Lung (tissue), 12 donors: ENCODE results near the gene CBFA2T2. TPM values are rescaled to one million over a fixed set of nuclear protein-coding genes. Genes with fewer than 3 reads are reported as not detected.

Source experiments
- ATAC-seq: fragments of 200-7000 bp; cut with Tn5 transposase; one replicate; pipeline ENCODE4 v1.9.1; 2020; ENCODE audit warnings: moderate number of reproducible peaks; ENCODE audit not compliant: insufficient read depth, low FRiP score
- DNase-seq, 3 donors: peaks; one replicate each; pipeline ENCODE4 v3.0.0-alpha.2; 2013 to 2017
- H3K27ac ChIP-seq, 2 donors: one replicate each; pipeline ENCODE4 v1.5.1; 2013; ENCODE audit warnings: mild to moderate bottlenecking in 2 of 2, moderate library complexity in 2 of 2, control low read depth in 1 of 2, inconsistent platforms in 1 of 2, low read depth in 1 of 2, low read length in 1 of 2
- H3K27me3 ChIP-seq, 3 donors: one replicate each; pipeline ENCODE4 v1.5.1; 2013; ENCODE audit warnings: low read length in 2 of 3; ENCODE audit not compliant: control insufficient read depth in 3 of 3, insufficient read depth in 3 of 3
- H3K36me3 ChIP-seq, 4 donors: one replicate each; pipeline ENCODE4 v1.5.1; 2013; ENCODE audit warnings: low read length in 4 of 4, mild to moderate bottlenecking in 1 of 4, moderate library complexity in 1 of 4; ENCODE audit not compliant: control insufficient read depth in 4 of 4, insufficient read depth in 4 of 4
- H3K4me1 ChIP-seq, 5 donors: one replicate each; pipeline ENCODE4 v1.5.1; 2013; ENCODE audit warnings: low read length in 5 of 5, mild to moderate bottlenecking in 2 of 5, moderate library complexity in 1 of 5; ENCODE audit not compliant: control insufficient read depth in 5 of 5, insufficient read depth in 5 of 5
- H3K4me3 ChIP-seq: one replicate; pipeline ENCODE4 v1.5.1; 2013; ENCODE audit warnings: mild to moderate bottlenecking, control low read depth, moderate library complexity
- H3K9ac ChIP-seq, 2 donors: one replicate each; pipeline ENCODE4 v1.5.1; 2013; ENCODE audit warnings: low read length in 2 of 2, control low read depth in 1 of 2; ENCODE audit not compliant: insufficient read depth in 1 of 2
- H3K9me3 ChIP-seq, 4 donors: one replicate each; pipeline ENCODE4 v1.5.1; 2013; ENCODE audit warnings: low read length in 3 of 4, mild to moderate bottlenecking in 1 of 4, moderate library complexity in 1 of 4; ENCODE audit not compliant: control insufficient read depth in 4 of 4, insufficient read depth in 3 of 4
- CTCF ChIP-seq: IDR thresholded peaks from 2 replicates; pipeline ENCODE4 v1.5.1; 2012; ENCODE audit warnings: mild to moderate bottlenecking; ENCODE audit errors: control extremely low read depth, extremely low read depth
- WGBS, 2 donors: extraction: QIAGEN DNeasy Blood & Tissue Kit; methylation state at CpG; one replicate each; pipeline ENCODE4 v1.1.7; 2013; 5-methylcytosine and 5-hydroxymethylcytosine counted together
- polyA plus RNA-seq, 2 donors: library from polyadenylated mRNA; stranded (reverse); fragments of 200-250 nt; gene quantifications; one replicate each; pipeline ENCODE4 v1.2.1, GENCODE V29; 2013
- total RNA-seq, 2 donors: library from RNA; depleted of rRNA in 1 of 2; stranded (reverse); fragments of >200 nt in 1 of 2; gene quantifications; one replicate each; pipeline ENCODE4 v1.2.1, GENCODE V29; 2014 to 2021
- donor health status: control.
- donor health status: control.
- donor health status: Bipolar disorder and iron deficiency.
- donor health status: healthy.
- donor health status: DM: yes; HTN: yes; CAD: no.

The CBFA2T2 gene
- total and polyA plus RNA-seq, 4 donors = 5.1 to 19.1 (median 8.2) TPM

DNA sequence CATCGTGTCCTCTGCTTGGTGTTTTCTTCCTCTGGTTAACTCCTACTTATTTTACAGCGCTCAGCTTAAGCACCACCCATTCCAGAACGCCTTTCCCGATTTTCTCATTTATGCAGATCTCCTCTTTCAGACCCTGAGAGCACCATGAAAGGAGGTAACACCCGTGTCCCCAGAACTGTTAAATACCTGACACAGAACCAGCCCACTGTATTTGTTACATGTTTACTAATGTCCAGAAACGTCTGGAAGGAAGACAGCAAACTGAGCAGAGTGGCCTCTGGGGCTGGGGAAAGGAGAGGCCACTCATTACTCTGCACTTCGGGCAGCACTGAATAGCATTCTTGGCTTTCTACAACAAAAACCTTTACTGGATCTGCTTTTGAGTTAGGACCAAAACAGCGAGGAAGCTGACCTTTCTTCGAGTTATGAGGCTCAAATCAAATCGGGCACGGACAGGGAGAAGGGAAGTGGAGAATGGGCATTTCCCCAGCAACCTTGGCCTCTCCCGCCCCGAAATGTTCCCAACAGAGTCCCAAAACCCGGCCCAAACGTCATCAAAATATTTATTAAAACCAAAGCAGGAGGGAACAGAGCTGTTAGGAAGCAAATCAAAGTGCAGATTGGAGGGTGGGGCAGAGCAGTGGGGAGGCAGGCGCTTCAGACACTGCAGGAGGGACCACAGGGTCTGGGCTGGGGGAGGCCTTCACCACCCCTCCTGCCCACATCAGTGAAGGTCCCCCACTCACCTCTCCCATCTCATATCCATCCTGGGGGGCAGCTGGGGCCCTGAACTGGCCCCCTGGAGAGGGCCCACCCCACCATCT, 185.5 kb downstream of the CBFA2T2 start:
- no peak for TF ChIP-seq CTCF
- Histone ChIP-seq H3K27me3 (no peaks in the 10 kb centered on the region), H3K27ac (peak overlapping the region in 1 of 2 donors; percentile 87), H3K9me3 (no peaks in the 10 kb centered on the region), H3K4me3 (no peak overlapping the region), H3K36me3 (peaks cover 0 to 6% (median under 1%) of the 10 kb centered on the region in 4 donors), H3K4me1 (peaks cover 0 to 40% (median 13%) of the 10 kb centered on the region in 5 donors), H3K9ac (peak overlapping the region in 1 of 2 donors; percentile 19)
- ATAC-seq (no peak), DNase-seq (peak in 1 of 3 donors; percentile 46)
- WGBS, 2 donors = 52 to 69% methylated on average over 16 of the region's 16 CpGs

- H3K36me3 ChIP-seq = peaks cover 0 to 6% (median 0%) of the 10 kb centered on the region in 4 donors
- TF ChIP-seq CTCF = no peak
- H3K9ac ChIP-seq = no peak overlapping the region
- no peak for DNase-seq
- no peak for ATAC-seq
- 88% methylated on average over 11 of the region's 11 CpGs for WGBS, 2 donors
- H3K27ac ChIP-seq = peak overlapping the region in 1 of 2 donors; percentile 87
- H3K27me3 ChIP-seq = no peaks in the 10 kb centered on the region
- peaks cover 0 to 40% (median 13%) of the 10 kb centered on the region in 5 donors for H3K4me1 ChIP-seq
- no peaks in the 10 kb centered on the region for H3K9me3 ChIP-seq
- H3K4me3 ChIP-seq = no peak overlapping the region
Observed at GRCh38 chr20:33676121-33676520, 186.2 kb downstream of the CBFA2T2 start.

DNA sequence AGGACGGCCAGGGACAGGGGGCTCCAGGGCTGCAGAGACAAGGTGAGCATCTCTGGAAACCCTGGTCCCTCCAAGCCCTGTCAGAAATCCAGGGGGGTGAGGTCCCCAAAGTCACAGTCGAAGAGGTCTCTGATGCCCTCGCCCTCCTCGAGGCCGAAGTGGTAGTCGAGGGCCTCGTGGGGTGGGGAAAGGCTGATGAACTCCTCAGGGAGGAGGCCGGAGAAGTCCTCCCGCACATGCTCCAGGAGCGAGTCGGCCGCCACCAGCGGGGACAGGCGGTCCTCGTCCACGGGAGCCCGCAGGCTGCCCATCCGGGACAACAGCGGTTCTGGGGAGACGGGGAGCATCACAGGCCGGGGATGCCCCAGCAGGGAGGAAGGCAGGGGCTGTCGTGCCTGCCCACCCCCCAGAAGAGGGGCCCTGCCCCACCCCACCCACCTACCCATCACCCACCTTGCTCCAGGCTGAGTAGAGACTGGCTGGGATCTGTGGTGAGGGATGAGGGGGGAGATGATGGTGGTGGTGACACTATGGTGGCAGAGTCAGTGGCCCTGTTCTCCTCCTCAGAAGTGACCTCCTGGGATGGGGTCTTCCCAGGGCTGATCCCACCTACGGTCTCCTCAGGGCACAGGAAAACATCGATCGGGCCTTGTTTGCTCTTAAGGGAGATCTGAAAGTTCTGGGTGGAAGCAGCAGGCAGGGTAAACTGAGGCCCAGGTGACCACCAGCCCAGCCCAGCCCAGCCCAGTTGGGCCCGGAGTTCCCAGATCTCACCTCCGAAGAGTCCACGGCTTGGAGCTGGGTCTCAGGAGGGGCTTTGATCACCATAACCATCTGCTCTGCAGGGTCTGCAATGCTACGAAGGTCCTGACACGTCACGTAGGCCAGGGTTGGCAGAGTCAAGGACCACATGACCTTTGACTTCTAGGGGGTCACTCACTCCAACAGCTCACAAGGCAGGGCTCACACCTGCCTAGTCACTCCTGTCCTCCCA, 187.1 kb downstream of the CBFA2T2 start:
- Histone ChIP-seq H3K27ac (no peak overlapping the region), H3K9ac (no peak overlapping the region), H3K4me1 (peaks cover 0 to 40% (median 13%) of the 10 kb centered on the region in 5 donors), H3K27me3 (no peaks in the 10 kb centered on the region), H3K36me3 (peaks cover 0 to 2% (median 0%) of the 10 kb centered on the region in 4 donors), H3K4me3 (no peak overlapping the region), H3K9me3 (no peaks in the 10 kb centered on the region)
- ATAC-seq (no peak), DNase-seq (no peak)
- 94 to 96% methylated on average over 31 of the region's 31 CpGs for WGBS, 2 donors
- TF ChIP-seq CTCF = no peak
